ENCODE results near the gene CMSS1.
"Not testable (repeated sequence)": the region's sequence is repeated elsewhere in the genome, so short reads cannot be mapped to it uniquely, and the experiment has no call there.

CMSS1 gene

GRCh38 chr3:100083209-100083608 is 265.5 kb downstream of the CMSS1 start:
- DNase-seq (ENCODE audit: low spot score) = no peak

- DNase-seq (ENCODE audit: low spot score) = no peak
These were observed 266.6 kb downstream of the CMSS1 start for GRCh38 chr3:100084100-100084806.

- DNase-seq (ENCODE audit: low spot score) = no peak
These were observed 268.7 kb downstream of the CMSS1 start for GRCh38 chr3:100086401-100086800.

GRCh38 chr3:100087198-100087597 is 269.5 kb downstream of the CMSS1 start:
- no peak for DNase-seq (ENCODE audit: low spot score)

- DNase-seq (ENCODE audit: low spot score) = no peak
These were observed 271.2 kb downstream of the CMSS1 start for GRCh38 chr3:100088735-100089368.

GRCh38 chr3:100089812-100090668 is 272.4 kb downstream of the CMSS1 start:
- peak; percentile 34 for DNase-seq (ENCODE audit: low spot score)

- DNase-seq (ENCODE audit: low spot score) = no peak
These were observed 273.0 kb downstream of the CMSS1 start for GRCh38 chr3:100090669-100091005.

- no peak for DNase-seq (ENCODE audit: low spot score)
These were observed 276.2 kb downstream of the CMSS1 start for GRCh38 chr3:100093831-100094230.

- DNase-seq (ENCODE audit: low spot score) = not testable (repeated sequence)
These were observed 278.6 kb downstream of the CMSS1 start for GRCh38 chr3:100096286-100096685.

- no peak for DNase-seq (ENCODE audit: low spot score)
These were observed 279.2 kb downstream of the CMSS1 start for GRCh38 chr3:100096866-100097265.

GRCh38 chr3:100097919-100098783 is 280.5 kb downstream of the CMSS1 start:
- no peak for DNase-seq (ENCODE audit: low spot score)

GRCh38 chr3:100098784-100099070 is 281.1 kb downstream of the CMSS1 start:
- no peak for DNase-seq (ENCODE audit: low spot score)

- no peak for DNase-seq (ENCODE audit: low spot score)
These were observed 282.0 kb downstream of the CMSS1 start for GRCh38 chr3:100099621-100100020.

GRCh38 chr3:100100425-100100824 is 282.8 kb downstream of the CMSS1 start:
- DNase-seq (ENCODE audit: low spot score) = no peak

- DNase-seq (ENCODE audit: low spot score) = no peak
These were observed 285.1 kb downstream of the CMSS1 start for GRCh38 chr3:100102757-100103156.

GRCh38 chr3:100103558-100104441 is 286.1 kb downstream of the CMSS1 start:
- DNase-seq (ENCODE audit: low spot score) = no peak

- no peak for DNase-seq (ENCODE audit: low spot score)
These were observed 286.8 kb downstream of the CMSS1 start for GRCh38 chr3:100104442-100104798.

GRCh38 chr3:100104817-100105413 is 287.3 kb downstream of the CMSS1 start:
- no peak for DNase-seq (ENCODE audit: low spot score)

- no peak for DNase-seq (ENCODE audit: low spot score)
These were observed 287.8 kb downstream of the CMSS1 start for GRCh38 chr3:100105501-100105900.

- DNase-seq (ENCODE audit: low spot score) = peak; percentile 46
These were observed 288.4 kb downstream of the CMSS1 start for GRCh38 chr3:100106094-100106493.

Data from D341Med (cell line).